SH-SY5Y (cell line): Measurements from ENCODE around the gene SHFL.

Experiments used
- GATA2 ChIP-seq: IDR thresholded peaks from 2 replicates; pipeline ENCODE4 v1.6.1; 2011; ENCODE audit warnings: mild to moderate bottlenecking, low read depth, low read length
- GATA3 ChIP-seq: IDR thresholded peaks from 2 replicates; pipeline ENCODE4 v1.6.1; 2011; ENCODE audit warnings: low read depth, mild to moderate bottlenecking, low read length, moderate library complexity

The SHFL gene

GRCh38 chr19:10109528-10109927 lies 23.4 kb downstream of the SHFL start:
- no peak for TF ChIP-seq GATA3
- TF ChIP-seq GATA2: no peak

DNA sequence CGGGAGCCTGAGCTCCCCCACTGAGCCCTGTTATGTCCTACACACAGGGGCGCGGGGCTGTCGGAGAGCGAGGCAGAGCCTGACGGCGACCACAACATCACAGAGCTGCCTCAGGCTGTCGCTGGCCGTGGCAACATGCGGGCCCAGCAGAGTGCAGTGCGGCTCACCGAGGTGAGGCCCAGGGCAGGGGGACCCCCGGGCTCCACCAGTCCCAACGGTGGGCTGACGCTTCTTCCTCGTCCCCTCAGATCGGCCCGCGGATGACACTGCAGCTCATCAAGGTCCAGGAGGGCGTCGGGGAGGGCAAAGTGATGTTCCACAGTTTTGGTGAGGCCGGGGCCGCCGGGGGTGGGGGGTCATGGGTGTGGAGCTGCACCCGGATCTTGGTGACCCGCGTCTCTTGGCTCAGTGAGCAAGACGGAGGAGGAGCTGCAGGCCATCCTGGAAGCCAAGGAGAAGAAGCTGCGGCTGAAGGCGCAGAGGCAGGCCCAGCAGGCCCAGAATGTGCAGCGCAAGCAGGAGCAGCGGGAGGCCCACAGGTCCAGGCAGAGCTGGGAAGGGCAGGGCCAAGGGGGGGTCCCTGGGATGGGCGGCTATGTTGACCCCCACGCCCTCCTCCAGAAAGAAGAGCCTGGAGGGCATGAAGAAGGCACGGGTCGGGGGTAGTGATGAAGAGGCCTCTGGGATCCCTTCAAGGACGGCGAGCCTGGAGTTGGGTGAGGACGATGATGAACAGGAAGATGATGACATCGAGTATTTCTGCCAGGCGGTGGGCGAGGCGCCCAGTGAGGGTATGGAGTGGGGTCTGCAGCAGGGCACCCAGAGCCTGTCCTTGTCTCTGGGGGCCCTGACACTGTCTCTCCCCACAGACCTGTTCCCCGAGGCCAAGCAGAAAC lies 24.2 kb downstream of the SHFL start:
- TF ChIP-seq GATA3 (no peak), GATA2 (no peak)

GRCh38 chr19:10110972-10111317 lies 24.8 kb downstream of the SHFL start:
- TF ChIP-seq GATA3 (no peak), GATA2 (no peak)

DNA sequence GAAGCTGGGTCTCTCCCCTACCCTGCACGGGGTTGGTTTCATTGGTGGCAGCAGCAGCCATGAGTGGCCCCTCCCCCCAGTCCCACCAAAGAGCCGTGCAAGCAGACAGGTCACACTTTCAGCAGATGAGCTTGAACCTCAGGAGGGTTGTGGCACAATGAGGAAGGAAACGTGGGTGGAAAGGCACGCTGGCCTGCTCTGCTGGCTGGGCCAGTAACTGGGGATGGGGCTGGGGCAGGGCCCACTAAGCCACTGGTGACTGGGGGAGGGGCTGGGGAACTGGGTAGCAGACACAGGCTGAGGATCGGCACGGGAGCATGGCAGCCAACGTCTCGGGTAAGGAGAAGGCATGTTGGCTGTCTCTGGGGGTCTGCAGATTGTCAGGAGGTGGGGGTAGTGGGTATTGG lies 25.3 kb downstream of the SHFL start, which contains the start of gene P2RY11:
P2RY11 (plus strand) TSS at position 289 of the 407 bp plus-strand sequence; CDS start at position 318, 29 bp downstream.
- TF ChIP-seq GATA3 (no peak), GATA2 (no peak)

- no peak for TF ChIP-seq GATA2
- no peak for TF ChIP-seq GATA3
Observed at GRCh38 chr19:10112037-10112761, 26.1 kb downstream of the SHFL start.

GRCh38 chr19:10112895-10113591 lies 26.9 kb downstream of the SHFL start:
- TF ChIP-seq GATA2: no peak
- no peak for TF ChIP-seq GATA3

- no peak for TF ChIP-seq GATA3
- no peak for TF ChIP-seq GATA2
Observed at GRCh38 chr19:10113592-10113963, 27.5 kb downstream of the SHFL start.

- no peak for TF ChIP-seq GATA3
- no peak for TF ChIP-seq GATA2
Observed at GRCh38 chr19:10113964-10114650, 28.0 kb downstream of the SHFL start.

- TF ChIP-seq GATA2 (no peak), GATA3 (no peak)
Observed at GRCh38 chr19:10114651-10115391, 28.7 kb downstream of the SHFL start.

GRCh38 chr19:10115392-10116084 lies 29.4 kb downstream of the SHFL start:
- TF ChIP-seq GATA2: no peak
- TF ChIP-seq GATA3: no peak

DNA sequence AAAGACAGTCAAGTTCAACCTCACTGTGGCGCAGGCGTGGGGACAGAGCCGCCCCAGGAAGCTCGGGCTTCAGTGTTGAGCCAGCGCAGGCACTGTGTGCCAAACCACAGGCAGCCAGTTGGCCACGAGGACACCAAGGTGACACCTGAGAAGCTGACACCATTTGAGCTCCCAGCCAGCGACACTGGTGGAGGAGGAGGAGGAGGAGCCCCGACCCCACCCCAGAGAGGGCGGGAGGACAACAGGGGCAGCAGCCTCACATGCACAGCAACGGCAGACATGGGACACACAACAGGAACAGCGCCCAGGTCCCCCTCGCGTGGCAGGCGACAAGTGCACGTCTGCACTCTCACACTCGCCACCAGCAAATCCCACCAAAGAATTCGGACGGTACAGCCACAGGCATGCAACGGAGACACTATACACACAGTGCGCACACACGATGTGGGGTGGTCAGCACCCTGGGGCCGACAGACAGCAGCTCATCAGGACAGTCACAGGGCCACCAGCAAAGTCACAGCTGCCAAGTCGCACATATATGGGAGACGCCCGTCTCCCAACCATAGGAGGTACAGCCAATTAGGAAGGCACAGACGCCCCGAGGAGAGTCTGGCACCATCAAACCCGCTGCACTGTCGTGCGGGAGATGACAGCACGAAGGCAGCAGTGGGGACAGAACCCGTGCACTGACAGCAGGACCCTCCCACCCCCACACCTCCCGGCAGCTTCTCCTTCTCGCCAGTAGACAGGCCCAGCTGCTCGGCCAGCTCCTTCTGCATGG lies 30.2 kb downstream of the SHFL start:
- no peak for TF ChIP-seq GATA3
- no peak for TF ChIP-seq GATA2
